Activated CD4-positive, CD25-positive, alpha-beta regulatory T cell treated with anti-CD3 and anti-CD28 coated beads, Interleukin-2, amount 50 U/mL, for 16 hours (primary cell): ENCODE results near the gene CHST13.

ENCODE experiments used
- DNase-seq: peaks from one replicate; pipeline ENCODE4 v3.0.0-alpha.2; 2020; ENCODE audit warnings: low read depth, low spot score

Gene CHST13

DNA sequence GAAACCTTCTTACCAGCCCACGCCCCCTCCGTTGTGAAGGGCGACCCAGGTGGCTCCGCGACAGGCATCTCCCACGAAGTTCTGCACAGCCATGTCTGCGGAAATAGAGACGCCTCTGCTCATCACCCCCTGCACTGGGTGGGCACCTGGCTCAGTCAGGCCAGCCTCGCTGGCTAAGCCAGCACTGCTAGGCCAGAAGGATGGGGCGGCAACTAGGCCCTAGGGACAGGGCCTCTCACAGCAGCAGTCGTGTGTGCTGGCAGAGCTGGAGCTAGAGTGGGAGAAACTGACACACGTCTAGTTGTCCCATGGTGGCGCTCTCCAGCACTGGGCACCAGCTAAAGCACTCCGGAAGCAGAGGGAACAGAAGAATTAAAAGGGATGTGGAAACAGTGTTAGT lies 35.8 kb upstream of the CHST13 start:
- no peak for DNase-seq

DNA sequence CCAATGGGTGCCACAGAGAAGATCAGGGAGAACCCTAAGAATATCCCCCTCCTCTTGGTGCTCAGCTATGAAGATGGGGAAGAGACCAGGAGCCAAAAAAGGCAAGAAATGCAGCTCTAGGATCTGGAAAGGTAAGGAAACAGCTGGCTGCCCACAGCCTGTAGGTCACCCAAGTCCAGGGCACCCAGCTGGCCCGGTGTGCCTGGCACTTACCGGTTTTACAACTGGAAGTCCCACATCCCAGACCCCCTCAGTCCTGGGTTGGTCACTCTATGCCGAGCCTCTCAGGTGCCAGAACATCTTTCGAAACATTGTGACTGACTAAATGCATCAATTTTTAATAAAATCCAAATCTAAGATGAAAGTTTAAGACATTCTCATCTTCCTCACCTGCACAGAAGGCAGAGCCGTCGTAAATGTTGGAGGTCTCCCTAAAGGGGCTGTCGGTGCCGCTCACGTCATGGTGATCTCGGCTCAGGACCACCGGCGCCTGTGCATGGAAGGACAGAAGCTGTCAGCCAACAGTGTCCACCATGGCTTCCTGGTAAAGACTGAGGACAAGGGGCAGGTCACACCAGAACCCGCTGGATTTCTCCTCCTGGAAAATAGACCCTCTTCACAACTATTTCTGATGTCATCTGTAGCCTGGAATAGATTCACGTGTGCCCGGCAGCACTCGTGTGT lies 34.9 kb upstream of the CHST13 start:
- no peak for DNase-seq

DNA sequence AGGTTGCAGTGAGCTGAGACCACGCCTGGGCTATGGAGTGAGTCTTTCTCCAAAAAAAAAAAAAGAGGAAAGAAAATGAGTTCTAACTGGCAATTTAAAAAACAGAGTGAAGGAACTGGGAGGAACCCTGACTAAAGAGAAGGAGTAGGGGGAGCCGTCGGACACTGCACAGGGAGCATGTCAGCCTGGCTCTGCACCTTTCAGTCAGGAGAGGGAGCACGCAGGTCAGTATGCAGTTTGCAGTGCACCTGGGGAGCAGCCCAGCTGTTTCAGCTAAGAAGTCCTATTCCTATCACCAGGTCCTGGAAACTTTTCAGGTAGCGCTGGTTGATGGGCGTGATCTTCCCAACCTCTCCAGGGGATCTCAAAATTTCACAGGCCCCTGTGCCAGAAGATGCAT lies 33.3 kb upstream of the CHST13 start:
- no peak for DNase-seq

DNA sequence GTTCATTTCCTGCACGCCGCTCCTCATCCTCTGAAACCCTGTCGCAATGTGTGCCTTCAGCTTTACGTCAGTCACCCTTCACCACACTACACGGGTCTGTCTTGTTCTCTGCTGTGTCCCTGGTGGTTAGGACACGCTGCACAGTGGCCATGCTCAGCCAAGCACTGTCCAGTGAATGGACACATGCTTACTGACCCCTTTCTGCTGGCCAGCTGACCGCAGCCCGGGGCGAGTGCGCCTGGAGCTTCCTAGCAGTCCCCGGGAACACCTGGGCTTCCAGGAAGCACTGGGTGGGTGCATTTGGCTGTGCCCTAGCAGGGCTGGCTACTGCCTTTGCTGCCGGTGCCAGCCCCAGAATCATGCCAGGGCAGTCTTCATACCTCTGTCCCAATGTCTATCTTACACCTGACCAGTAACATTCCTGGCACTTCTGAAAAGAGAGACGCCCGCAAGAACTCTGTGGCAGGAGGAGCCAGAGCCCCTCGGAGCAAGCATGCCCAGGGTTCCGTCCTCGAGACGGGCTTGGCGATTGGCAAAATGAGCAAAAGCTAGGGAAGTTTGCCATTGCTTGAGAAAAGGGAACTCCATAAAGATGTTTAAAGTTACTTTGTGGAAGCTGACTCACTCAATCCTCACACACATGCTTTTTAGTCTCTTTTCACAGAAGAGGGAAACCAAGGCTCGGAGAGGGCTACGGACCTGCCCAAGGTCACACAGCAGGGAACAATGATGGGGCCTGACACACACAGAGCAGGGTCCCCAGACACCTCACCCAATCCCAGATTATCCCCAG lies 32.5 kb upstream of the CHST13 start:
- DNase-seq: no peak

DNA sequence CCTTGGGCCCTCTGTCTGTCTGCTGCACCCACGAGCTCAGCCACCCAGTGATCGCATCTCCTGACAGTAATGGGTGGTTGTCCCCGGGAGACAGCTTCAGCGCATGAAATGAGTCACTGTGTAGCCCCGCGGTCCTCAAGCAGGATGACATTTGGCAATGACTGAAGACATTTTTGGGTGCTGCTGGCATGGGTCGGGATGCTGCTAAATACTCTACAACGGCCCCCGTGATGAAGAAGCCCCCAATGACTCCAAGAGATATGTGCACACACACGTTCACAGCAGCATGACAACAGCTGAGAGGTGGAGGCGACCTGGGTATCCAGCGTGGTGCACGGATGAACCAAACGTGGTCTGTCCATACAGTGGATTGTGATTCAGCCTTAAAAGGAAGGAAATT lies 30.9 kb upstream of the CHST13 start:
- no peak for DNase-seq

DNA sequence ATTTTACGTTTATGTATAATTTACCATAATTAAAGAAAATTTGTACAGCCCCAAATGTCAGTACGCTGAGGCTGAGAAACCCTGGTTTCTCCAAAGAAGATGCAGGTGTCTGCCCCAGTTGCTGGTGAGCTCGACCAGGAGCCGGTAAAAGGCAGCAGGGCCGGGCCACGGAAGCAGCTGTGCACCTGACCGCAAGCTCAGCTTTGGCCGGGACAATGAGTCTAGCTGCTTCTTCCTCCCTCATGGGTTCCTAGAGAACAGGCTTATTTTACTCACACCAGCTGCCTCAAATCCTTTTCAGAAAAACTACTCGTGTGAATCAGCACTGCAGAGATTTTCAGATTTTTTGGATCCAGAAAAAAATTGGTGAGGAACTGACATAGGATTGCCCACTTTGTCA lies 30.2 kb upstream of the CHST13 start:
- DNase-seq: no peak

DNA sequence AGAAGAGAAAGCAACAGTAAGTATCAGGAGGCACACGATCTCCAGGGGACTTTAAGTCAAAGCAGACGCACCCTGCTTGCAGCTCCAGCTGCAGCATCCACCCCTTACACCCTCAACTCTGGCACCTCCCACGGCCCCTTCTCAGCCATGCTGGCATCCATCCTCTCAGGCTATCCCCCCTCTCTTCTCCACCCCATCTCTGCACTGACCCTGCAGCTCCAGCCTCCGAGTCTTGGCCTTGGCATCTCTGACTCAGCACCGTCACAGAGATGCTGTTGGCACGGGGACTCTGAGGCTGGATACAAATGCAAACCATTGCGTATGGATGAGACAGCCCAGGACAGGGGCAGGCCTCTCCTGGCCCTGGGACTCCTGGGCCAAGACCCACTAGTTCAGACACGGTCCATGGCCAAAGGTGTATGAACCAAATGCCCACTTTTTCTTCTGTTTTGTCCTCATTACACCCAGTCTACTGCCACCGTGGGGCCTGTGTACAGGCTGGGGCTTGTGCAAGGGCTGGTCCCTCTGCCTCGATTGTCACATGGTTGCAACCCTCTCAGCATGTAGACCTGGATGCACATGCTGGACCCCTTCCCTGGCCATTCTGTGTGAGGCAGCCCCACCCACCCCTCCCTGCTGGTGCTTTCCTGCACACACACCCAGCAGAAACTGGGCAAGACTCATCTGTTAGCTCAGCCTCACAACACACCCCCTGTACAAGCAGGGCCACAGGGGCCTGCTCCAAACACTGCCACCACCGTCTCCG lies 29.6 kb upstream of the CHST13 start:
- no peak for DNase-seq

DNA sequence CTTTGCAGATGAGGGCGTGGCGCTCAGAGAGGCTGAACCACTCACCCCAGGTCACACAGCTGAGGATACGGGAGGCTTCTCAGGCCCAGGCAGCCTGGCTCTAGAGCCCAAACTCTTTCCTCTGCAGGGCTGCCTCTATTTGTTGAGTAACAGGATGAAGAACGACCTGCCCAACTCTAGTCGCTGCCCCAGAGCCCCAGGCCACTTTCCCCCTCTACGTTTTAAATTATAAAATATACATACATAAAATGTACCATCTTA lies 29.1 kb upstream of the CHST13 start:
- DNase-seq: no peak

DNA sequence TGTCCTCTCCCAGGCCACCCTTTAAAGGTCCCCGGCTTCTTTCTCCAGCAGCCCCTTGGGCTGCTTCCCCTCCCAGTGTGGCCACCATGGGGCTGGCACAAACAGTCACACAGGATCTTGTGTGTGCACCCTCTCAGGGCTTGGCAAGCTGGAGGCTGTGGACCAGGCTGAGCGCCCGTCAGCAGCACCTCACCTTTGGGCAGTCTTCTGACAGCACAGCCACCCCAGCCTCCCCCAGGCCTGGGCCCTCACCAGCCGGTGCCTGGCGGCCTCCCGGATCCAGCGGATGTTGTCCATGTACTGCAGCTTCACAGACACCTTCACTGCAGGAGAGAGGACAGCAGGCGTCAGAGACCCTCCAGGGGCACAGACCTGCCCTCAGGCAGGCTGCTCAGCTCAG lies 28.2 kb upstream of the CHST13 start:
- no peak for DNase-seq

DNA sequence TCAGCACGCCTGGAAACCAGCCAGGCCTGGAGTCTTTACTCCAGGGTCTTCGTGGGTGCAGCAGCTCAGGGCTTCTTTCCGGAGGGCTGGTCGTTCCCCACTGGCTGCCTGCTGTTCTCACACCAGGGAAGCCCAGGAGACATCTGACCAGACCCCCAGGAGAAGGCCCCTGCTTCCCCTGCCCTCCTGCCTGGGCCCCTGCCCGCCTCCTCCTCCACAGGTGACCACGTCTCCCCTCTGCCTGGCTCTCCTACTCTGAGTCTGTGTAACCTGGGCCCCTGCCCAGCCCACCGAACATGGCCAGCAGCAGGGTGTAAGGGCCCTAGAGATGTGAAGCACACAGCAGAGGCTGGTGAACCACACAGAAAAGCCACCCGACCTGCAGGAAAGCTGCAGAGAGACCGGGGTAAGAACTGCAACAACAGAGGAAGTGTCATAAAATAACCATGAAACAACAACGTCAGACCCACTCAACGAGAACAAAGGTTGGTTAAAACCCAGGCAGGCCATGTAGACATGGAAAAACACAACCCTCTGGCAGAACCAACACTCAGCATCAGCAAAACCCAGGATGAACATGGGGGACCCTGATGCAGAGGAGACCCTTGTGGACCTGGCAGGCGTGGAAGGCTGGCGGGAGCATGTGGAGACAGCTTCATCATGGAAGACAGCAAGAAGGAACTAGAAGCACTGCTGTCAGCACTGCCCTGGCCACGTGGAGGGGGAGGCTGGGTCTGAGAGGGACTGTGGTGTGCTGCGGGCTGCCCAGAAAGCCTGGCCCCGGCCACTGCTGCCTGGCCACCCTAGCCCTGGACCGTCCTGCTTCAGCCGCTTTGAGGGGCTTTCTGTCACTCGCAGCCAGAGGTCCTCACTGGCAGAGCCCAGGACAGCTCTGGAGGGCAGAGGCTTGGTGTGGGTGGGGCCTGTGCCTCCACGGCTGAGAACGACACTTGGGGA lies 26.8 kb upstream of the CHST13 start:
- DNase-seq: no peak

DNA sequence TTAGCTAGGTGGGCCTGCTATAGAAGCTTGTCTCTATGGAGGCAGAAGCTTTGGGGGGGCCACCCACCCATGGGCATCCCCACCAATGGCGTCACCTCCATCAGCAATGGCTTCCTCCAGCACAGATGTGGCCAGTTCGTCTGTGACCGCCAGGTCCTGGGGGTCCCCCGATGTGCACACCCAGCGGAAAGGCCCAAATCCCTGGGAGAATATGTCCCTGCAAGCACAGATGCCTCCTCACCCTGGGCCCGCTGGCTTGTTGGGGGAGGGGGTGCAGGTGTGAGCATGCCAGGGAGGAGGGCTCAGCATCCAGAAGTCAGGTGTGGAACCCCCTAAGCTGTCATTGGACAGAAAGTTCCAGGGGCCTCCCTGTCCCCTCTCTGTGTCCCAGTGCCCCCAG lies 26.0 kb upstream of the CHST13 start:
- no peak for DNase-seq

DNA sequence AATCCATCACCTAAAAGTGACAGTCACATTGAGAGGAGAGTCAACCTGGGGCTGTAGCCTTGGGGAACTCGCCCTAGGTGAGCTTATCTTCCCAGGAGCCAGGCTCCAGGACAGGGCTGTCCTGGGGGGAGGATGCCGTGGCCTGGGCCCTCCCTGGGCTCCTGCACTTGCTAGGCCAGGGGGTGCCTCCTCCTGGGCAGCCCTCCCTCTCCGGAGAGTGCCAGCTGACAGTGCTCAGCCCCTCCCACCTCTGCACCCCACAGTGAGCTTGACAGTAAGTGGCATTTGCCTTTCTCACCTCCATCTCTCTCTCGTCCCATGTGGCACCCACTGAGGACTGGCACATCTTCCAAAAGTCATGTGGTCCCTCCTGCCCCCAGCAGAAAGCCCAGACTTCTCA lies 25.5 kb upstream of the CHST13 start:
- no peak for DNase-seq

DNA sequence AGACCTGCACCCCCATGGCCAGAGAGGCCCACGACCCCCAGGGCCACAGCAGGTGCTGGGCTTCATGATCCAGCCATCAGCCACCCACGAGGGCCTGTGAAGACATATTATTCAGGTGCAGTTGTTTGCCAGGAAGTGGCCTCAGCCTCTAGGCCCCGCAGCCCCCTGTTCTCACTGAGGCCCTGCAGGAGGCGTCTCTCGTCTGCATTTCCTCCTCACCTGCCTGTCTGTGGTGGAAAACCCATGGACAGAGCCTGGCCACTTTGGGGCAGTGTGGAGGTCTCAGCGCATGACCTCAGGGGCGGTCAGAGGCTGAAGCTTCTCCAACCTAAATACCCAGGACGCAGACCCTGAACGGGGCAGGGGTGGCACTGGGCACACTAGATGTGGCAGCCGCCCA lies 25.0 kb upstream of the CHST13 start:
- no peak for DNase-seq

DNA sequence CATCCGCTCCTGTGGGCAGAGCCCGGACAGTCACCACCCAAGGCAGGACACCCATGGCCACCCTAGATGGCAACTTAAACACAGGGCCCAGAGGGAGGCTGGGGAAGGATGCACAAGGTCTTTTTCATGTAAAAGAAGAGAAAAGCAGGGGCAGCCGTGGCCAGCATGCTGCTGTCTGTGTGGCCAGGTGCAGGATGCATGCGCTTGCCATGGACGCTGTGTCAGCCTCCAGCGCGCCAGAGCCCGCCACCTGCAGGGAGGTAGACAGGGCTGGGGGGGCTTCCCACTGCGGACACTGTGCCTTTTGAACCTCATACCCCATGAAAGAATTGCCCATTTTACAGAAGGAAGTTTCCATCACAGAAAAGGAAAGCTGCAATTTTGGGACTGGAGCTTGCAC lies 24.6 kb upstream of the CHST13 start:
- DNase-seq: no peak

DNA sequence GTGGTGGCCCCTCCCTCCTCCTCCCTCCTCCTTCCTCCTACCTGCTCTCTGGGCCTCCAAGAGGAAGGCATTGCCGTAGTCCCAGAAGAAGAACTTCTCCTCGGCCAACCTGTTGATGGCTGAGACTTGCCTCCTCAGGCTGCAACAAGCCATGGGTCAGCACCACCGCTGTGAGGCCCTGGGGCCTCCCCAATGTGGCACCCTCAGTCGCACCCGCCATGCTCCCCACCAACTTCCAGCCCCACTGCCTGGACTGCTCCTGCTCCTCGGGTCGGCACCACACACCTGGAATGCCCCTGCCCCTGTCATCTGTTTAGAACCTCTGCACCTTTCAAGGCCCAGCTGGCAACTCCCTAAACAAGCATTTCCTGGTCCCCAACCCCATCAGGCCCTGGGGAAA lies 23.9 kb upstream of the CHST13 start:
- no peak for DNase-seq

DNA sequence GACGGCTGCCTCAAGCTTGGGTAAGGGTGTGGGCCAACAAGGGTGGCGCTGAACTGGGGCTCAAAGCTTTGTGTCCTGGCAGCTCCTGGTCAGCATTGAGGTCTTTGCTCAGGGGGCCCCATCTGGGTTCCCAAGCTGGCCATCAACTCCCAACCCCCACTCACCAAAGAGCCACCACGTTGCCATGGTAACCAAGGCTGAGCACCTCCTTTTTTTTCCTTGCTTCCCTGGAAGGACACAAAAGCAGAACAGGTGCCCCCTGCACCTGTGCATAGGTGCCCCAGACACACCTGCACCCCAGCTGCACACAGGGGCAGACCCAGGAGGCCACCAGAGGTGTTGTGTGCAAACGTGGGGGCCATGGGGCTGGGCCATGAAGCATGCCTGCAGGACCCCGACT lies 22.9 kb upstream of the CHST13 start:
- no peak for DNase-seq

DNA sequence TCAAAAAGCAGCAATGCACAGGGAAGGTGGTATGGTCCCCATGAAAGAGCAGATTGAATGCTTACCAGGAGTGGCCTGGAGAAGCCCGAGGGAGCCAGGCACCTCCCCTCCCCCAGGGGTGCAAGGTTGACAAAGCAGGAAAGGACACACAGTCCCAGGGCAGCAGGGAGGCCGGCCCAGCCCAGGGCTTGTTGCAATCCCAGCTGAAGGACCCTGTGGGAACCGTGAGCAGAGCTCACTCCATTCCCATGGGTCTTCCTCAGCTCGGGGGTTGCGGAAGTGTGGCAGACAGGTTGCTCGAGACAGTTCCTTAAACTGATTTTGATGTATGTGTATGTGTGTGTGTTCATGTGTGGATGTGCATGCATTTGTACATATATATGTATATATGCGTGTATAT lies 22.2 kb upstream of the CHST13 start:
- DNase-seq: no peak

DNA sequence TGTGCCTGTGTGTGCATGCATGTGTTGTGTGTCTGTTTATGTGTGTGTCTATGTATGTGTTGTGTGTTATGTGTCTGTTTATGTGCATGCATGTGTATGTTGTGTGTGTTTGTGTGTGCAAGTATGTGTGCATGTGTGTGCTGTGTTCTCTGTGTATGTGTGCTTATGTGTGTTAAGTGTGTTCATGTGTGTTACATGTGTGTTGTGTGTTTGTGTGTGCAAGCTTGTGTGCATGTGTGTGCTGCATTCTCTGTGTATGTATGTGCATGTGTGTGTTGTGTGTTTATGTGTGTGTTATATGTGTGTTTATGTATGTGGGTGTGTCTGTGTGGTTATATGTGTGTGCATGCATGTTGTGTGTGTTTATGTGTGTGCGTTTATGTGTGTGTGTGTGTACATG lies 21.3 kb upstream of the CHST13 start:
- no peak for DNase-seq

DNA sequence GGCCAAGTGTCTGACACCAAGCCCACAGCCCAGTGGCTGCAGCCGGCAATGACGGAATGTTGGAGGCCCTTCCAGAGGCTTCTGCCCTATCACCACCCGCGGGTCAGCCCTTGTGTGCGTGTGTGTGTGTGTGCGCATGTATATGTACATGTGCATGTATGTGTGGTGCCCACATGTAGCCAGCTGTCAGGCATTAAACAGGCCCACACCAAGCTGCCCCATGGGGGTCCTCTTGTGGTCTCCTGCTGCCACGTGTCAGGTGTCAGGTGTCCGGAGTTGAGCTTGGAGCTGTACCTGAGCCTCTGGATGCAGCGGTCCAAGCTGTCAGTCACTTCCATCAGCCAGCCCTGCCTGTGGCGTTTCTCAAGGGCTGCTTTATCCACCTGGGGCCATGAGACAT lies 20.3 kb upstream of the CHST13 start:
- no peak for DNase-seq

DNA sequence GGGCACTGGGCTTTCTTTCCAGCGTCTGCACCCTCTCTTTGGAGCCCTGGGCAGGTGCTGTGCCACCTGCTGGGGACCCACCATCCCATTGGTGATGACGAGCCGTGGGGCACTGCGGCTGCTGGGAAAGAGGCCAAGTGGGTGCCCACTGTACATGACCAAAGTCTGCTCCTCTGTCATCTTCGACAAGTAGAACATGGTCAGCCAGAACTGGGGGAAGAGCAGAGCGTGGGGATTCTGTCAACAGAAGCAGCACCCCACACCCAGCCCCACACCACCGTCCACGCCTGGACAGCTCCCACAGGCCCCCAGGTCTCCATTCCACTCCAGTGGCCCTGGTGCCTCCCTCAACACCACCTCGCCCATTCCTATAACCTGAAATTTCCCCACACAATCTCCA lies 16.1 kb upstream of the CHST13 start:
- DNase-seq: no peak

DNA sequence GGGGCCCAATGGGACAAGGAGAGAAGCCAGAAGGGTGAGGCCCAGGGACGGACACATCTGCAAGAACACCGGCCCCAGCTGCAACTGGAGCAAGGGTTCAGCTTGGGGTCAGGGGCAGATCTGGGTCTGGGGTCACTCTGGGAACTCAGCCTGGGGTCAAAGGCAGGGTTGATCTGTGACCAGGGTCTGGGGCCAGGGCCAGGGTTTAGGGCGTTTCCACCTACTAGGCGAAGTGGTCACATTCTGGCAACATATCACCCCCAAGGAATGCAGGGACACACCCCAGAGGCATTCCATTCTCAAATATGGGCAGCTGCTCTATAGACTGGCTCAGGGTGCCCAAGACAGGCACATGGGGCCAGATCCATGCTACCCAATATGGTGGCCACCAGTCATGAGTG lies 15.4 kb upstream of the CHST13 start:
- no peak for DNase-seq
